Loucy (cell line): ENCODE data around the gene UPF3B.

Source experiments
- H2AFZ ChIP-seq: fragments of 200-600 bp; sonication (generic); 2 replicates; pipeline ENCODE4 v1.6.0; 2016; ENCODE audit warnings: antibody characterized with exemption, mild to moderate bottlenecking, low read length, moderate library complexity
- H3F3A ChIP-seq: fragments of 200-600 bp; 2 replicates; pipeline ENCODE4 v1.6.0; 2016; ENCODE audit warnings: antibody characterized with exemption, low read depth, mild to moderate bottlenecking
- H3K27me3 ChIP-seq: fragments of 200-600 bp; sonication (generic); 2 replicates; pipeline ENCODE4 v1.6.1; 2014; ENCODE audit warnings: low read length, mild to moderate bottlenecking; ENCODE audit not compliant: insufficient read depth, poor library complexity, severe bottlenecking
- H3K36me3 ChIP-seq: fragments of 200-600 bp; sonication (generic); 2 replicates; pipeline ENCODE4 v1.6.1; 2016; ENCODE audit warnings: low read length; ENCODE audit not compliant: insufficient read depth
- H3K4me1 ChIP-seq: fragments of 200-600 bp; sonication (generic); 2 replicates; pipeline ENCODE4 v1.5.1; 2014; ENCODE audit warnings: low read length, mild to moderate bottlenecking; ENCODE audit not compliant: insufficient read depth, poor library complexity, severe bottlenecking
- H3K4me2 ChIP-seq: fragments of 200-600 bp; sonication (generic); 2 replicates; pipeline ENCODE4 v1.6.0; 2014; ENCODE audit warnings: antibody characterized with exemption, low read length, low read depth, mild to moderate bottlenecking; ENCODE audit not compliant: poor library complexity, severe bottlenecking
- H3K4me3 ChIP-seq: fragments of 200-600 bp; sonication (generic); 2 replicates; pipeline ENCODE4 v1.5.1; 2014; ENCODE audit warnings: low read length, mild to moderate bottlenecking, mixed read lengths; ENCODE audit not compliant: poor library complexity, severe bottlenecking
- H3K79me2 ChIP-seq: fragments of 200-600 bp; sonication (generic); 2 replicates; pipeline ENCODE4 v1.6.1; 2014; ENCODE audit warnings: low read length; ENCODE audit not compliant: insufficient read depth
- H3K9ac ChIP-seq: fragments of 200-600 bp; sonication (generic); 2 replicates; pipeline ENCODE4 v1.6.0; 2014; ENCODE audit warnings: mild to moderate bottlenecking, low read depth, low read length, moderate library complexity; ENCODE audit not compliant: poor library complexity, severe bottlenecking
- H3K9me2 ChIP-seq: fragments of 200-600 bp; sonication (generic); replicated peaks from 2 replicates; pipeline ENCODE4 v1.6.1; 2016; ENCODE audit warnings: low read depth, low read length, mixed read lengths
- H3K9me3 ChIP-seq: fragments of 200-600 bp; sonication (generic); 2 replicates; pipeline ENCODE4 v1.6.1; 2014; ENCODE audit warnings: mild to moderate bottlenecking, antibody characterized with exemption, low read length, low read depth; ENCODE audit not compliant: insufficient read depth
- H4K20me1 ChIP-seq: fragments of 200-600 bp; sonication (generic); 2 replicates; pipeline ENCODE4 v1.6.0; 2014; ENCODE audit warnings: antibody characterized with exemption, low read length, mild to moderate bottlenecking; ENCODE audit not compliant: insufficient read depth, poor library complexity, severe bottlenecking
- CTCF ChIP-seq: fragments of 200-600 bp; sonication (generic); conservative IDR thresholded peaks from 2 replicates; pipeline ENCODE4 v1.5.1; 2014; ENCODE audit warnings: mild to moderate bottlenecking, antibody characterized with exemption, low read length
- EZH2phosphoT487 ChIP-seq: fragments of 200-600 bp; IDR thresholded peaks from 2 replicates; pipeline ENCODE4 v1.6.1; 2018; ENCODE audit warnings: antibody characterized with exemption, mild to moderate bottlenecking, moderate library complexity, borderline replicate concordance

Gene UPF3B

GRCh38 chrX:119790977-119791436 is 61.8 kb downstream of the UPF3B start:
- Histone ChIP-seq H3K4me3 (peak overlapping the region; percentile 98), H3K9me2 (no peaks in the 10 kb centered on the region), H3K9ac (peak overlapping the region; percentile 97), H2AFZ (peak overlapping the region; percentile 96; the same call in 1 of the 2 replicates), H3K9me3 (no peaks in the 10 kb centered on the region), H3K79me2 (peaks cover 66% of the 10 kb centered on the region), H3K36me3 (peaks cover 30% of the 10 kb centered on the region), H3K4me2 (peak overlapping the region; percentile 89), H4K20me1 (peaks cover 48% of the 10 kb centered on the region), H3K27me3 (peaks cover 6% of the 10 kb centered on the region), H3K4me1 (peaks cover 4% of the 10 kb centered on the region), H3F3A (no peaks in the 10 kb centered on the region)
- TF ChIP-seq EZH2phosphoT487, result no peak
- TF ChIP-seq CTCF, result peak; percentile 36

- H3K27me3 ChIP-seq, result no peaks in the 10 kb centered on the region
Observed at GRCh38 chrX:119784747-119785446, 67.9 kb downstream of the UPF3B start.

More at GRCh38 chrX:119784747-119785446, 67.9 kb downstream of the UPF3B start:
- H3K4me3 ChIP-seq, result peak overlapping the region; percentile 45
- H3K4me2 ChIP-seq, result peak overlapping the region; percentile 63
- H3K9me3 ChIP-seq, result no peaks in the 10 kb centered on the region
- TF ChIP-seq EZH2phosphoT487, result no peak
- TF ChIP-seq CTCF, result peak; percentile 62
- no peak overlapping the region for H3K9ac ChIP-seq
- no peak overlapping the region for H2AFZ ChIP-seq
- peaks cover 54% of the 10 kb centered on the region for H4K20me1 ChIP-seq
- H3K9me2 ChIP-seq, result no peaks in the 10 kb centered on the region
- H3F3A ChIP-seq, result no peaks in the 10 kb centered on the region; the same call in 1 of the 2 replicates
- peaks cover 41% of the 10 kb centered on the region for H3K36me3 ChIP-seq
- H3K4me1 ChIP-seq, result peaks cover 4% of the 10 kb centered on the region
- H3K79me2 ChIP-seq, result peaks cover 73% of the 10 kb centered on the region
